Hepatocyte (in vitro differentiated cells): ENCODE measurements around the gene RNF175.

Source experiments
- CTCF ChIP-seq: fragments of 200-600 bp; sonication (generic); IDR thresholded peaks from 2 replicates; pipeline ENCODE4 v1.5.1; 2016; ENCODE audit warnings: antibody characterized with exemption, mild to moderate bottlenecking; ENCODE audit not compliant: poor library complexity
- EZH2 ChIP-seq: fragments of 200-600 bp; sonication (generic); IDR thresholded peaks from 2 replicates; pipeline ENCODE4 v1.6.1; 2016; ENCODE audit warnings: antibody characterized with exemption, mild to moderate bottlenecking, borderline replicate concordance

- TF ChIP-seq CTCF, result no peak
- no peak for TF ChIP-seq EZH2
These were observed 18.3 kb downstream of the RNF175 start for GRCh38 chr4:153741541-153741940.
